ENCODE data around the gene TAC4. TPM values are rescaled to one million over a fixed set of nuclear protein-coding genes. Genes with fewer than 3 reads are reported as not detected.

TAC4 gene
- total and polyA plus RNA-seq, 9 of the 15 experiments (the other 6 are each of a cell fraction or from before 2014, with no cell fraction given) = 0.17 TPM; not detected in 8

DNA sequence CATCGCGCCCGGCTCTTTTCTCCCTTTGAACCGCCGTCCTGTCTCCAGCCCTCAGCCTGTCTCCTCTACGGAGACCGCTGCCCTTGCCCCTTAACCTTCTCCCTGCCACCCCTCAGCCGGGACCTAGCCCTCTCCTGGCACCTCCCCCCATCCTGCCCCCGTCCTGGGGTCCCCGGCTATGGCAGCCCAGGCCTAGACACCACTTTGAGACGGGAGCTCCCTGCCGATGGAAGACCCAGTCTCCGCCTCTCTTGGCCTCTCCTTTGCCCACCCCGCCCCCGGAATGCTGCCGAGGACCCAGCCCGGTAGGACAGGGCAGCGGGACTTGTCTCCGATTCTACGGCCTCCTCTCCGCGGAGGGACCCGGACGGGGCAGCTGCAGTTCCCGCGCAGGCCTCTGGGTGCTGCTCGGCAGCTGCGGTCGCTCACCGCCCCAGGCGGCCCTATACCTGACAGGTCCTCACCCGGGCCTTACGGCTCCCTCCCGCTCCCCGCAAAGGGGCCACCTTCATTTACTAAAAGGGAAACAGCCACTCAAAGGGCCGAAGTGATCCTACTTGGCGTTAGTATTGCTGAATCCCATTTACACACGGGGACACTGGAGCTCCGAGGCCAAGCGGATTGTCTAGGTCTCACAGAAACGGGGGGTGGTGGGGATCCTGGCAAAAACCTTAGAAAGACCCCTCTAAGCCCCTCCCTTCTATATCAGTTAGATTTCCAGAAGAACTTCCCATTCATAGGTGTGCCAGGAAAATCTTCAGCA, 32.6 kb upstream of the TAC4 start (continued):
- TF ChIP-seq, protein P1, sequence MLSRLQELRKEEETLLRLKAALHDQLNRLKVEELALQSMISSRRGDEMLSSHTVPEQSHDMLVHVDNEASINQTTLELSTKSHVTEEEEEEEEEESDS (CRISPR knock-in tag; IDR thresholded peaks at IDR 0.05) = no peak
- TF ChIP-seq, protein P2, sequence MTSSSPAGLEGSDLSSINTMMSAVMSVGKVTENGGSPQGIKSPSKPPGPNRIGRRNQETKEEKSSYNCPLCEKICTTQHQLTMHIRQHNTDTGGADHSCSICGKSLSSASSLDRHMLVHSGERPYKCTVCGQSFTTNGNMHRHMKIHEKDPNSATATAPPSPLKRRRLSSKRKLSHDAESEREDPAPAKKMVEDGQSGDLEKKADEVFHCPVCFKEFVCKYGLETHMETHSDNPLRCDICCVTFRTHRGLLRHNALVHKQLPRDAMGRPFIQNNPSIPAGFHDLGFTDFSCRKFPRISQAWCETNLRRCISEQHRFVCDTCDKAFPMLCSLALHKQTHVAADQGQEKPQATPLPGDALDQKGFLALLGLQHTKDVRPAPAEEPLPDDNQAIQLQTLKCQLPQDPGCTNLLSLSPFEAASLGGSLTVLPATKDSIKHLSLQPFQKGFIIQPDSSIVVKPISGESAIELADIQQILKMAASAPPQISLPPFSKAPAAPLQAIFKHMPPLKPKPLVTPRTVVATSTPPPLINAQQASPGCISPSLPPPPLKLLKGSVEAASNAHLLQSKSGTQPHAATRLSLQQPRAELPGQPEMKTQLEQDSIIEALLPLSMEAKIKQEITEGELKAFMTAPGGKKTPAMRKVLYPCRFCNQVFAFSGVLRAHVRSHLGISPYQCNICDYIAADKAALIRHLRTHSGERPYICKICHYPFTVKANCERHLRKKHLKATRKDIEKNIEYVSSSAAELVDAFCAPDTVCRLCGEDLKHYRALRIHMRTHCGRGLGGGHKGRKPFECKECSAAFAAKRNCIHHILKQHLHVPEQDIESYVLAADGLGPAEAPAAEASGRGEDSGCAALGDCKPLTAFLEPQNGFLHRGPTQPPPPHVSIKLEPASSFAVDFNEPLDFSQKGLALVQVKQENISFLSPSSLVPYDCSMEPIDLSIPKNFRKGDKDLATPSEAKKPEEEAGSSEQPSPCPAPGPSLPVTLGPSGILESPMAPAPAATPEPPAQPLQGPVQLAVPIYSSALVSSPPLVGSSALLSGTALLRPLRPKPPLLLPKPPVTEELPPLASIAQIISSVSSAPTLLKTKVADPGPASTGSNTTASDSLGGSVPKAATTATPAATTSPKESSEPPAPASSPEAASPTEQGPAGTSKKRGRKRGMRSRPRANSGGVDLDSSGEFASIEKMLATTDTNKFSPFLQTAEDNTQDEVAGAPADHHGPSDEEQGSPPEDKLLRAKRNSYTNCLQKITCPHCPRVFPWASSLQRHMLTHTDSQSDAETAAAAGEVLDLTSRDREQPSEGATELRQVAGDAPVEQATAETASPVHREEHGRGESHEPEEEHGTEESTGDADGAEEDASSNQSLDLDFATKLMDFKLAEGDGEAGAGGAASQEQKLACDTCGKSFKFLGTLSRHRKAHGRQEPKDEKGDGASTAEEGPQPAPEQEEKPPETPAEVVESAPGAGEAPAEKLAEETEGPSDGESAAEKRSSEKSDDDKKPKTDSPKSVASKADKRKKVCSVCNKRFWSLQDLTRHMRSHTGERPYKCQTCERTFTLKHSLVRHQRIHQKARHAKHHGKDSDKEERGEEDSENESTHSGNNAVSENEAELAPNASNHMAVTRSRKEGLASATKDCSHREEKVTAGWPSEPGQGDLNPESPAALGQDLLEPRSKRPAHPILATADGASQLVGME (CRISPR knock-in tag; IDR thresholded peaks at IDR 0.05) = no peak
- no peak for TF ChIP-seq DIDO1 (tag; IDR thresholded peaks at IDR 0.05; ENCODE audit: low read depth)
- TF ChIP-seq ZBTB1 (CRISPR knock-in tag; IDR thresholded peaks at IDR 0.05; ENCODE audit: borderline replicate concordance, low read depth) = no peak
- 0 out of 4 replicates have a peak, but pooled peaks of 1 of the 2 experiments have one; percentile 52 for TF ChIP-seq TEAD1 (CRISPR knock-in tag; IDR thresholded peaks at IDR 0.05)
- TF ChIP-seq, protein P3, sequence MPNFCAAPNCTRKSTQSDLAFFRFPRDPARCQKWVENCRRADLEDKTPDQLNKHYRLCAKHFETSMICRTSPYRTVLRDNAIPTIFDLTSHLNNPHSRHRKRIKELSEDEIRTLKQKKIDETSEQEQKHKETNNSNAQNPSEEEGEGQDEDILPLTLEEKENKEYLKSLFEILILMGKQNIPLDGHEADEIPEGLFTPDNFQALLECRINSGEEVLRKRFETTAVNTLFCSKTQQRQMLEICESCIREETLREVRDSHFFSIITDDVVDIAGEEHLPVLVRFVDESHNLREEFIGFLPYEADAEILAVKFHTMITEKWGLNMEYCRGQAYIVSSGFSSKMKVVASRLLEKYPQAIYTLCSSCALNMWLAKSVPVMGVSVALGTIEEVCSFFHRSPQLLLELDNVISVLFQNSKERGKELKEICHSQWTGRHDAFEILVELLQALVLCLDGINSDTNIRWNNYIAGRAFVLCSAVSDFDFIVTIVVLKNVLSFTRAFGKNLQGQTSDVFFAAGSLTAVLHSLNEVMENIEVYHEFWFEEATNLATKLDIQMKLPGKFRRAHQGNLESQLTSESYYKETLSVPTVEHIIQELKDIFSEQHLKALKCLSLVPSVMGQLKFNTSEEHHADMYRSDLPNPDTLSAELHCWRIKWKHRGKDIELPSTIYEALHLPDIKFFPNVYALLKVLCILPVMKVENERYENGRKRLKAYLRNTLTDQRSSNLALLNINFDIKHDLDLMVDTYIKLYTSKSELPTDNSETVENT (CRISPR knock-in tag; IDR thresholded peaks at IDR 0.05) = no peak
- TF ChIP-seq MXI1 (IDR thresholded peaks at IDR 0.05; ENCODE audit: low read depth, low read length) = no peak
- no peak for TF ChIP-seq ZBTB8A (IDR thresholded peaks at IDR 0.05; ENCODE audit: partially characterized antibody)
- TF ChIP-seq ZKSCAN1 (IDR thresholded peaks at IDR 0.05; ENCODE audit: low read depth, low read length) = no peak
- TF ChIP-seq HNRNPH1 (optimal IDR thresholded peaks at IDR 0.05; ENCODE audit: low read depth, low read length) = no peak
- no peak for TF ChIP-seq FOXJ3 (CRISPR knock-in tag; IDR thresholded peaks at IDR 0.05)
- TF ChIP-seq, protein P4, sequence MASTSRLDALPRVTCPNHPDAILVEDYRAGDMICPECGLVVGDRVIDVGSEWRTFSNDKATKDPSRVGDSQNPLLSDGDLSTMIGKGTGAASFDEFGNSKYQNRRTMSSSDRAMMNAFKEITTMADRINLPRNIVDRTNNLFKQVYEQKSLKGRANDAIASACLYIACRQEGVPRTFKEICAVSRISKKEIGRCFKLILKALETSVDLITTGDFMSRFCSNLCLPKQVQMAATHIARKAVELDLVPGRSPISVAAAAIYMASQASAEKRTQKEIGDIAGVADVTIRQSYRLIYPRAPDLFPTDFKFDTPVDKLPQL (IDR thresholded peaks at IDR 0.05; ENCODE audit: extremely low read depth, insufficient read length) = no peak
- TF ChIP-seq, protein P5, sequence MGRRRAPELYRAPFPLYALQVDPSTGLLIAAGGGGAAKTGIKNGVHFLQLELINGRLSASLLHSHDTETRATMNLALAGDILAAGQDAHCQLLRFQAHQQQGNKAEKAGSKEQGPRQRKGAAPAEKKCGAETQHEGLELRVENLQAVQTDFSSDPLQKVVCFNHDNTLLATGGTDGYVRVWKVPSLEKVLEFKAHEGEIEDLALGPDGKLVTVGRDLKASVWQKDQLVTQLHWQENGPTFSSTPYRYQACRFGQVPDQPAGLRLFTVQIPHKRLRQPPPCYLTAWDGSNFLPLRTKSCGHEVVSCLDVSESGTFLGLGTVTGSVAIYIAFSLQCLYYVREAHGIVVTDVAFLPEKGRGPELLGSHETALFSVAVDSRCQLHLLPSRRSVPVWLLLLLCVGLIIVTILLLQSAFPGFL (CRISPR knock-in tag; IDR thresholded peaks at IDR 0.05) = no peak
- no peak for TF ChIP-seq ZNF184 (CRISPR knock-in tag; IDR thresholded peaks at IDR 0.05)
- TF ChIP-seq, protein P6, sequence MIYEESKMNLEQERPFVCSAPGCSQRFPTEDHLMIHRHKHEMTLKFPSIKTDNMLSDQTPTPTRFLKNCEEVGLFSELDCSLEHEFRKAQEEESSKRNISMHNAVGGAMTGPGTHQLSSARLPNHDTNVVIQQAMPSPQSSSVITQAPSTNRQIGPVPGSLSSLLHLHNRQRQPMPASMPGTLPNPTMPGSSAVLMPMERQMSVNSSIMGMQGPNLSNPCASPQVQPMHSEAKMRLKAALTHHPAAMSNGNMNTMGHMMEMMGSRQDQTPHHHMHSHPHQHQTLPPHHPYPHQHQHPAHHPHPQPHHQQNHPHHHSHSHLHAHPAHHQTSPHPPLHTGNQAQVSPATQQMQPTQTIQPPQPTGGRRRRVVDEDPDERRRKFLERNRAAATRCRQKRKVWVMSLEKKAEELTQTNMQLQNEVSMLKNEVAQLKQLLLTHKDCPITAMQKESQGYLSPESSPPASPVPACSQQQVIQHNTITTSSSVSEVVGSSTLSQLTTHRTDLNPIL (CRISPR knock-in tag; IDR thresholded peaks at IDR 0.05) = no peak

Data from K562 (cell line).